GM12872 (cell line): ENCODE measurements around the gene GAP43.

ENCODE experiments used
- TF ChIP-seq, protein P1 (sequence below): IDR thresholded peaks from 3 replicates; pipeline ENCODE4 v1.5.1; 2011; ENCODE audit warnings: low read depth, mild to moderate bottlenecking, low read length, moderate library complexity; ENCODE audit not compliant: insufficient read depth

Gene GAP43

DNA sequence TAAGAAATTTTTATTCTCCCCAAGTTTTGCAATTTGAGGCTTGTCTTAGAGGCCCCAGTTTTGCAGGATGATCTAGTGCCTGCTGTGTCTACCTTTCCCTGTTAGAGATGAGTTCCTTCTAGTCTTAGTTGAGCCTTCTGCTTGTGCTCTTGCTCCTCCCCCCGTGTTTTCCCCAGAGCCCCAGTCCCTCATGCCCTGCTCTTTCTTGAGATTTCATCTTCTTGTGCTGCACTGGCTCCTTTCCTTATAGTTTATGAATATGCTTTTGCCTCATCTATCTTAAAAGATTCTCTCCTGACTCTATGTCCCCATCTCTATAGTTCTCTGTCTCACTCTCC is 4.7 kb downstream of the GAP43 start:
- TF ChIP-seq, protein P1, sequence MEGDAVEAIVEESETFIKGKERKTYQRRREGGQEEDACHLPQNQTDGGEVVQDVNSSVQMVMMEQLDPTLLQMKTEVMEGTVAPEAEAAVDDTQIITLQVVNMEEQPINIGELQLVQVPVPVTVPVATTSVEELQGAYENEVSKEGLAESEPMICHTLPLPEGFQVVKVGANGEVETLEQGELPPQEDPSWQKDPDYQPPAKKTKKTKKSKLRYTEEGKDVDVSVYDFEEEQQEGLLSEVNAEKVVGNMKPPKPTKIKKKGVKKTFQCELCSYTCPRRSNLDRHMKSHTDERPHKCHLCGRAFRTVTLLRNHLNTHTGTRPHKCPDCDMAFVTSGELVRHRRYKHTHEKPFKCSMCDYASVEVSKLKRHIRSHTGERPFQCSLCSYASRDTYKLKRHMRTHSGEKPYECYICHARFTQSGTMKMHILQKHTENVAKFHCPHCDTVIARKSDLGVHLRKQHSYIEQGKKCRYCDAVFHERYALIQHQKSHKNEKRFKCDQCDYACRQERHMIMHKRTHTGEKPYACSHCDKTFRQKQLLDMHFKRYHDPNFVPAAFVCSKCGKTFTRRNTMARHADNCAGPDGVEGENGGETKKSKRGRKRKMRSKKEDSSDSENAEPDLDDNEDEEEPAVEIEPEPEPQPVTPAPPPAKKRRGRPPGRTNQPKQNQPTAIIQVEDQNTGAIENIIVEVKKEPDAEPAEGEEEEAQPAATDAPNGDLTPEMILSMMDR, result no peak

GRCh38 chr3:115630850-115631249 is 7.5 kb downstream of the GAP43 start:
- TF ChIP-seq, protein P1, result no peak

DNA sequence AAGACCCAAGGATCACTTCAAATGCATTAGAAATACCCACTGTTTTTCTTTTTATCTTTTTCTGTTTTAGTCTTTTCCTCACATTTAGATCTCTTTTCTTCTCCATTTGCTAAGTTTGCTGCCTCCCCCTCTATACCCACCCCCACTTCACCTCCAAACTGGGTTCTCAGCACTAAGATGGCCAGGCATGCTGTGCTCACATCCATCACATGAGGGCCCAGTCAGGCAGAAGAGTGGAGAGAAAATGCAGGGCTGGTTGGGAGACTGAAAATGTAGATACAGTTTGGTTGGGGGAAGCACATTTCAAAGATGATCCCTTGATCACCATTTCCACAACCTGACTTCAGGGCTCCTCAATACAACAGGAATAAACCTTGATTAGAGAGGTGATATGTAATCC is 8.7 kb downstream of the GAP43 start:
- TF ChIP-seq, protein P1, result no peak

GRCh38 chr3:115633467-115633866 is 10.2 kb downstream of the GAP43 start:
- TF ChIP-seq, protein P1, result no peak

GRCh38 chr3:115634052-115634451 is 10.7 kb downstream of the GAP43 start:
- TF ChIP-seq, protein P1, result no peak

DNA sequence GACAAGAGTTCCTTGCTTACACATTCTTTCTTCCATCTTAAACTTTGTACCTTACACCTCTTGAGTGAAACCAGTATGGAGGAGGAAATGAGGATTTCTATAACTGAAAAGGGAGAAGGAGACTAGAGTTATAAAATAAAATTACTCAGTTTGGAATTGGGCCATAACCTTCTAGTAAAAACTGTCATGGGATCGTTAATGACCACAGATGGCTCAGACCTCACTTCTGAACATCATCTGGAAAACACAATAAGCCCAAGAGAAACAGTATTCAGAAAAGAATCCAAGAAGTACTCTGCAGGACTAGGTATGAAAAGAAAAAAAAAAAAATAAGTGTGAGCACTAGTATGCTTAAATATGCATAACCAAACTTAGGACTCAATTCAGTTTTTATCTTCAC is 12.1 kb downstream of the GAP43 start:
- TF ChIP-seq, protein P1, result no peak

DNA sequence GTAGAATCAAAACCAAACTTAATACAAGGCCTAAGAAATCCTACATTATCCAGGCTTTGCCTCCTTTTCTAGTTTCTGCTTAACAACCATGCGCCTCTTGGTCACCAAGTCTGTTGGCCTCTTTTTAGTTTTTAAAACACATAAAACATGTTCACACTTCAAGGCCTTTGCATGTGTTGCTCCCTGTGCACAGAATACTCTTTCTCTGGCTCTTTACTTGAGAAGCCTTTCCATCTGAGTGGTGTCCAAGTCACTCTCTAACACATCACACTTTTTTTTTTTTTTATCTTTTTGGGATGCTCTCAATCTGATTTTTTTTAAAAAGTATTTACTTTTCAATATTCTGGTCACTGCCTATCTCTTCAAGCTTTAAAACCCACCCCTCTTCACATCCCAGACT is 14.9 kb downstream of the GAP43 start:
- TF ChIP-seq, protein P1, result no peak

- TF ChIP-seq, protein P1, result no peak
Measured at GRCh38 chr3:115638991-115639390, 15.7 kb downstream of the GAP43 start.
